GM18502 (cell line): Measurements from ENCODE around the gene WWOX.
"Not testable (repeated sequence)": the region's sequence is repeated elsewhere in the genome, so short reads cannot be mapped to it uniquely, and the experiment has no call there.

Source experiments
- ATAC-seq: cut with Tn5 transposase; IDR thresholded peaks from one replicate; pipeline ENCODE4 v1.9.1; 2021; ENCODE audit warnings: mild to moderate bottlenecking; ENCODE audit not compliant: unreplicated experiment, poor library complexity

The WWOX gene

GRCh38 chr16:78684655-78685375 lies 585.4 kb downstream of the WWOX start:
- ATAC-seq = no peak

DNA sequence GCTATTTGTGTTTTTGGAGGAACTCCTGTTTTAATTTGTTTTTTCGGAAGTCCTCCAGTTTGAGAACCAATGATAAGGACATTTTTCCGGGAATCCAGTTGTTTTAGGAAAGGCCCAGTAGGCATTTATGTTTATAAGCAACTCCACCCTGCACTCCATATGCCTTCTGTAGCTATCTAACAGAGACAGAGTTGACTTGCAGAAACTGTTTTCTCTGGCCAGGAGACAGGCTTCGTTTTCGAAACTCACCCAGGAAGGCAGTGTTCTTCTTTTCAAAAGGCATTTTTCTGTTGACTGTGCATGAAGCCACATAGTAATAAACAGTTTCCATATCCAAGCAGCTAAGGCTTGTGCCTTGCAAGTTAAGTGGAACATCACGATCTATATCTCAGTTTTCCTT lies 587.1 kb downstream of the WWOX start:
- ATAC-seq = no peak

DNA sequence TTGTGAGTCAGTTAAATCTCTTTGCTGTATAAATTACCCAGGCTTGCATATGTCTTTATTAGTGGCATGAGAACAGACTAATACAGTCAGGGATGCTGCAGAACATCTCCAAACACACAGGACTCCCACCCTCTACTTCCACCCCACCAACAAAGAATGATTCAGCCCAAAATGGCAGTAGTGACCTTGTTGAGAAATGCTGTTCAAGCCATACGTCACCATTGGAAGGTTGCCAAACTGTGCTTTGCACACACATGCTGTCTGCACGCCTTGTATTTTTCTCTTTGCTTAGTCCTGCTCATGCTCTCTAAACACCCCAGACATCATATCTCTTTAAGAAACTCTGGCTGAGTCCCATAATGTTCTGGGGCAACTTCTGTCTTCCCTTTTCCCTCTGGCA lies 589.6 kb downstream of the WWOX start:
- ATAC-seq = no peak

GRCh38 chr16:78689536-78689935 lies 590.1 kb downstream of the WWOX start:
- ATAC-seq = no peak

GRCh38 chr16:78690510-78690909 lies 591.1 kb downstream of the WWOX start:
- ATAC-seq = no peak

- ATAC-seq = not testable (repeated sequence)
Measured at GRCh38 chr16:78691746-78692145, 592.3 kb downstream of the WWOX start.

DNA sequence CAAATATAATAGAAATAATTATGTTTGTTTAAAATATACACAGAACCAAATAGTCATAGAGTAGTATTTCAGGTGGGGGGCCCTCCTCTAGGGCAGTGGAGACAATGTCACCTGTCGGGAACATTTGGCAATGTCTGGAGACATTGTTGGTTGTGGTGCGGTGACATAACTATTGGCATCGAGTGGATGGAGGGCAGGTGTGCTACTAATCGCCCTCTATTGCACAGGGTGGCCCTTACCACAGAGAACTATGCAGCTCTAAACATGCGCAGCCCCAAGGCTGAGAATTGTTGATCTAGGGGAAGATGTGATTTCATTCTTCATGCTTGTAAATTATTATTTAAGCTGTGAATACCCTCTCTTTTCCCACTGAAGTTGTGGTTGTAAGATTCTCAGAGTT lies 594.0 kb downstream of the WWOX start:
- ATAC-seq = no peak

- ATAC-seq = no peak
Measured at GRCh38 chr16:78694414-78694813, 595.0 kb downstream of the WWOX start.

DNA sequence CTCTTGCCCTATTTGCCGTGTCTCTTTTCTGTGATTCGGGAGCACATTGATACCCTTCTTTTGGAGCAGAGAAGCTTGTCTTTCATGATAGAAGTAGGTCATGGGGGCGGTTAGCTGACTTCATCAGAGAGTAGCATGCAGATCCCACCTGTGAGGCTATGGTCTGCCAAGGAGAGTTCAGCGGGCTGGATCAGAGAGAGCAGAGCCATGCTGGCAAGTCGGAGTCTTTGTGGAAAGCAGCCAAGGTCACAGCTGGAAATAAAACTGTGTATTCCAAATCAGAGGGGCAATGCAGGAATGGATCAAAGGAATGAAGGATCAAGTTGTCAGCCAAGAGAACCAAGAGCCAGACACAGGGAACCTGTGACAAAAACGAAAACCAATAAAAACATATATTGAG lies 595.9 kb downstream of the WWOX start:
- ATAC-seq = no peak

- no peak for ATAC-seq
Measured at GRCh38 chr16:78696797-78697196, 597.3 kb downstream of the WWOX start.

GRCh38 chr16:78697426-78697825 lies 598.0 kb downstream of the WWOX start:
- ATAC-seq = no peak

DNA sequence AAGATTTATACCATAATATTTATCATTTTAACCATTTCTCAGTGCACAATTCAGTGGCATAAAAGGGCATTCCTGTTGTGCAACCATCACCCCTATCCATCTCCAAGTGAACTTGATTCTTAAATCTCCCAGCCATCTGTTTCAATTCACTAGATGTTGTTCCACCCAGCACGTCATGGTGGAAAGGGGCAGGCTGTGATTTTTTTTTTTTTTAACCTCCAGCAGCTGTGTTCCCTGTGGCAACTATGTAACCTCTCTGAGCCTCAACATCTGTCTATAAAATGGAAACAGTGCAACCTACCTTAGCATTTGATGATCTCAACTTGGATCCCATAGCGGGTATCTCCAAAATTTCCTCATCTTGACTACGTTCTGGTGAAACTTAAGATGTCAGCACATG lies 604.5 kb downstream of the WWOX start:
- no peak for ATAC-seq

- ATAC-seq = no peak
Measured at GRCh38 chr16:78704416-78704815, 605.0 kb downstream of the WWOX start.

GRCh38 chr16:78705694-78706093 lies 606.2 kb downstream of the WWOX start:
- ATAC-seq = no peak

- ATAC-seq = no peak
Measured at GRCh38 chr16:78706637-78707036, 607.2 kb downstream of the WWOX start.

- ATAC-seq = no peak
Measured at GRCh38 chr16:78709137-78709884, 609.9 kb downstream of the WWOX start.

- no peak for ATAC-seq
Measured at GRCh38 chr16:78715106-78715505, 615.7 kb downstream of the WWOX start.

- ATAC-seq = no peak
Measured at GRCh38 chr16:78715673-78716072, 616.2 kb downstream of the WWOX start.

GRCh38 chr16:78718141-78718540 lies 618.7 kb downstream of the WWOX start:
- no peak for ATAC-seq

DNA sequence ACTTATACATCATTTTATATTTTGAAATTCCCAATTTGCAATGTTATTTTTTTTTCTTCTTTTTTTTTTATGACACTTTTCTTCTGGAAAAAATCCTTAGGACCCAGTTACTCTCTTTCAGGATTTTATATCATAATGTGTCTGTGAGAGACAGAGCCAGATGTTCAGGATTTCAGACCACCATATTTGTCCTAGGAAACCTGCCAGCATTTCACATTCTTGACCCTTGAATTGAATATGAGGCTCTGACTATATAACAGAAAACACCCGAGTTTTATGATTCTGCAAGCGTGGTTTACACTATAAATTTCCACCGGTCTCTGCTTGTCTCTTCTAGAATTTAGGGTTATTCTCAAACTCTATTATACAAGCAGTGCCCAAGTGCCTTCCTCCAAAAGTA lies 621.0 kb downstream of the WWOX start:
- ATAC-seq = no peak

- ATAC-seq = no peak
Measured at GRCh38 chr16:78727536-78727935, 628.1 kb downstream of the WWOX start.

DNA sequence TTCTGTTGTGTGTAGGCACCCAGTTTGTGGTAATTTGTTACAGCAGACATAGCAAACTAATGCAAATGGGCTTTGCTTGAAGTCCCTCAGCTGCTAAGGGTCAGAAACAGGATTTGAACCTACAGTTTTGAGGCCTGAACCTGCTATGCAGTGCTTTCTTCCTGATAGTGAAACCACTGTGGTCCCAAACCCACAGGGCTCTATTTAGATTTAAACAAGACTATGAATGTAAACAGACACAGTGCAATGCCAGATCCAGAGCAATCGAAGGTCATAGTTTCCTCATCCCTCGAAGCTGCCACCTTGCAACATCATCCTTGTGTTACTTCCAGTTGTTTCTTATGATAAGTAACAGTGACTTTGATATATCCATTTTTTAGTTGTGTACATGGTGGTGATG lies 630.2 kb downstream of the WWOX start:
- no peak for ATAC-seq
